Measurements from ENCODE around the gene ESYT3. TPM values are rescaled to one million over a fixed set of nuclear protein-coding genes. Genes with fewer than 3 reads are reported as not detected.

Gene ESYT3
- total RNA-seq, 2 experiments from 2014 or later: not detected

- no peak overlapping the region for H3K4me2 ChIP-seq (ENCODE audit: low read length)
- H3K79me2 ChIP-seq (ENCODE audit: insufficient read depth, low read depth, low read length): no peaks in the 10 kb centered on the region
- H3K27ac ChIP-seq (ENCODE audit: low read depth, low read length, poor library complexity, severe bottlenecking): no peak overlapping the region
- no peak for DNase-seq (ENCODE audit: low spot score)
- no peaks in the 10 kb centered on the region for H3K9me3 ChIP-seq (ENCODE audit: low read length)
- H3K9me2 ChIP-seq (ENCODE audit: insufficient read depth, low read length): no peaks in the 10 kb centered on the region
- H2AFZ ChIP-seq (ENCODE audit: low read length): no peak overlapping the region
- peaks cover 5% of the 10 kb centered on the region for H3K4me1 ChIP-seq (ENCODE audit: insufficient read depth, low read length, poor library complexity, severe bottlenecking)
- no peaks in the 10 kb centered on the region for H3K36me3 ChIP-seq (ENCODE audit: insufficient read depth, low read length)
- intact Hi-C loops (cut with micrococcal nuclease; ENCODE audit: unreplicated experiment): no loop called here
- peak; percentile 29; the same call in 1 of the 2 replicates for TF ChIP-seq CTCF (conservative IDR thresholded peaks at IDR 0.05; ENCODE audit: low read length)
- TF ChIP-seq EZH2phosphoT487 (IDR thresholded peaks at IDR 0.05; ENCODE audit: borderline replicate concordance, low read depth, low read length): no peak
- POLR2A ChIA-PET: no interaction called here
- H3K4me3 ChIP-seq (ENCODE audit: low read depth, low read length, poor library complexity, severe bottlenecking): no peak overlapping the region
- no TSS peak for BruUV-seq (replicated peaks)
- H4K20me1 ChIP-seq (ENCODE audit: insufficient read depth, low read length): no peaks in the 10 kb centered on the region
- CTCF ChIA-PET (ENCODE audit: unreplicated experiment): no interaction called here
Measured at GRCh38 chr3:138397983-138398382, 36.4 kb upstream of the ESYT3 start.

GRCh38 chr3:138398791-138399575 lies 35.4 kb upstream of the ESYT3 start:
- H3K27ac ChIP-seq (ENCODE audit: low read depth, low read length, poor library complexity, severe bottlenecking): no peak overlapping the region
- H3K4me2 ChIP-seq (ENCODE audit: low read length): no peak overlapping the region
- H2AFZ ChIP-seq (ENCODE audit: low read length): no peak overlapping the region
- no peaks in the 10 kb centered on the region for H3K36me3 ChIP-seq (ENCODE audit: insufficient read depth, low read length)
- peaks cover 5% of the 10 kb centered on the region for H3K4me1 ChIP-seq (ENCODE audit: insufficient read depth, low read length, poor library complexity, severe bottlenecking)
- H3K9me3 ChIP-seq (ENCODE audit: low read length): no peaks in the 10 kb centered on the region
- no peak for DNase-seq (ENCODE audit: low spot score)
- intact Hi-C loops (cut with micrococcal nuclease; ENCODE audit: unreplicated experiment): no loop called here
- H3K79me2 ChIP-seq (ENCODE audit: insufficient read depth, low read depth, low read length): no peaks in the 10 kb centered on the region
- H4K20me1 ChIP-seq (ENCODE audit: insufficient read depth, low read length): no peaks in the 10 kb centered on the region
- TF ChIP-seq EZH2phosphoT487 (IDR thresholded peaks at IDR 0.05; ENCODE audit: borderline replicate concordance, low read depth, low read length) (no peak), CTCF (conservative IDR thresholded peaks at IDR 0.05; ENCODE audit: low read length) (no peak)
- ChIA-PET CTCF (ENCODE audit: unreplicated experiment) (no interaction called here), POLR2A (interaction anchor here (1.5 kb wide), 1 partner anchor 12 kb away, joined by 4 read pairs; no protein-coding TSS in a partner anchor)
- no TSS peak for BruUV-seq (replicated peaks)
- H3K9me2 ChIP-seq (ENCODE audit: insufficient read depth, low read length): no peaks in the 10 kb centered on the region
- no peak overlapping the region for H3K4me3 ChIP-seq (ENCODE audit: low read depth, low read length, poor library complexity, severe bottlenecking)

GRCh38 chr3:138399766-138400165 lies 34.6 kb upstream of the ESYT3 start:
- DNase-seq (ENCODE audit: low spot score): no peak
- H3K4me2 ChIP-seq (ENCODE audit: low read length): no peak overlapping the region
- no peaks in the 10 kb centered on the region for H3K9me3 ChIP-seq (ENCODE audit: low read length)
- no peaks in the 10 kb centered on the region for H3K9me2 ChIP-seq (ENCODE audit: insufficient read depth, low read length)
- peaks cover 5% of the 10 kb centered on the region for H3K4me1 ChIP-seq (ENCODE audit: insufficient read depth, low read length, poor library complexity, severe bottlenecking)
- H3K4me3 ChIP-seq (ENCODE audit: low read depth, low read length, poor library complexity, severe bottlenecking): no peak overlapping the region
- no peaks in the 10 kb centered on the region for H3K79me2 ChIP-seq (ENCODE audit: insufficient read depth, low read depth, low read length)
- H3K27ac ChIP-seq (ENCODE audit: low read depth, low read length, poor library complexity, severe bottlenecking): no peak overlapping the region
- no peak overlapping the region for H2AFZ ChIP-seq (ENCODE audit: low read length)
- no peak for TF ChIP-seq EZH2phosphoT487 (IDR thresholded peaks at IDR 0.05; ENCODE audit: borderline replicate concordance, low read depth, low read length)
- no peak for TF ChIP-seq CTCF (conservative IDR thresholded peaks at IDR 0.05; ENCODE audit: low read length)
- BruUV-seq (replicated peaks): no TSS peak
- ChIA-PET POLR2A (interaction anchor here (0.6 to 1.5 kb wide), 2 partner anchors 11 to 1200 kb away, joined by 3 to 4 read pairs; no protein-coding TSS in a partner anchor), CTCF (ENCODE audit: unreplicated experiment) (no interaction called here)
- intact Hi-C loops (cut with micrococcal nuclease; ENCODE audit: unreplicated experiment): no loop called here
- no peaks in the 10 kb centered on the region for H4K20me1 ChIP-seq (ENCODE audit: insufficient read depth, low read length)
- no peaks in the 10 kb centered on the region for H3K36me3 ChIP-seq (ENCODE audit: insufficient read depth, low read length)

Data from OCI-LY7 (cell line).